Superior temporal gyrus (tissue), 1 donor: Measurements from ENCODE around the gene SEC14L5.
"Not testable (repeated sequence)": the region's sequence is repeated elsewhere in the genome, so short reads cannot be mapped to it uniquely, and the experiment has no call there.

Experiments used
- DNase-seq: peaks from one replicate; pipeline ENCODE4 v3.0.0-alpha.2; 2016; ENCODE audit errors: extremely low spot score

Gene SEC14L5

DNA sequence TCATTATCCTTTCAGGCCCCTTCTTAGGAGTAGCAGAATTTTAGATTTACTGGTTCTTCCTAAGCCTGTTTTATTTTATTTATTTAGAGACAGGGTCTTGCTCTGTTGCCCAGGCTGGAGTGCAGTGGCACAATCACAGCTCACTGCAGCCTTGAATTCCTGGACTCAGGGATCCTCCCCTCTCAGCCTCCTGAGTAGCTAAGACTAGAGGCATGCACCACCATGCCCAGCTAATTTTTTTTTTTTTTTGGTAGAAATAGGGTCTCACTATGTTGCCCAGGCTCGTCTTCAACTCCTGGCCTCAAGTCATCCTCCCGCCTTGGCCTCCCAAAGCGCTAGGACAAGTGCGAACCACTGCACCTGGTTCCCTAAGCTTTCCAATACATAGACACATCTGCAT is 28.5 kb upstream of the SEC14L5 start:
- not testable (repeated sequence) for DNase-seq

GRCh38 chr16:4931381-4931780 is 26.7 kb upstream of the SEC14L5 start:
- DNase-seq, result no peak

GRCh38 chr16:4933433-4933832 is 24.7 kb upstream of the SEC14L5 start:
- no peak for DNase-seq

- no peak for DNase-seq
These were observed 24.2 kb upstream of the SEC14L5 start for GRCh38 chr16:4933871-4934395.

- no peak for DNase-seq
These were observed 23.5 kb upstream of the SEC14L5 start for GRCh38 chr16:4934591-4934990.

- DNase-seq, result no peak
These were observed 22.8 kb upstream of the SEC14L5 start for GRCh38 chr16:4935241-4935855.

DNA sequence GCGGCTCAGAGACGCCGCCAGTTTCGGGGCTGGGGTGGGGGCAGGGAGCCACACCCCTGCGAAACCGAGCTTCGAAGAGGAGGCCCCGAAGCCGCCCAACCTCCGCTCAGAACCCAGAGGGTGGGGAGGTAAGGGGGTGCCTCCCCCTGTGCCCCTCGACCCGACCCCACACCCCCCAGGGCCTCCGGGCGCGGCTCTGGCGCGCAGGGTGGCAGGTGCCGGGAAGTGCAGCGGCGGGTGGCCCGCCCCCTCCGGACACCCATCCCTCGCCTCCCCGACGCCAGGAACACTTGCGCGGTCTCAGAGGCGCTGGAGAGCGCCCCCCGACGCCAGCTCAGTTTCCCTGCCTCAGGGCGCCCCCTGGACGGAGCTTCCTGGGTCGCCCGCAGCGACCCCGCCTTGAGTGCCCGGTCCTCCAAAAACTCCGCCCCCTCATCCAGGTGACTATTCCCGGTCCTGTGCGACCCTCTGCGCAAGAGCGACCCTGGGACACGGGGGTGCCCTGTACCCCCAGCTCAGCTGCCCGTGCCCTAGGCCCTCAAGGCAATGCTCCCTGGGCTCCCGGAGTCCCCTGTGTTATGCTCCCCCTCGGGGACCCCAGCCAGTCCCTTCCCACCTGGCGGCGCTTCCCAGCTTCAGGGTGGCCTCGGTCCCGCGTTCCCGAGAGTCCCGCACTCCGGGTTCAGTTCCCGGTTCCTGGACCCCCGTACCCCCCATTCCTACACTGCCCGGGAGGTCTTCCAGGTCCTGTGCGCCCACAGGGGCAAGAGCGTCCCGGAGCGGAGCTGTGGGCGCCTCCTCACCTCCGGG is 21.7 kb upstream of the SEC14L5 start:
- DNase-seq, result no peak

- no peak for DNase-seq
These were observed 20.9 kb upstream of the SEC14L5 start, which contains the start of gene PPL for GRCh38 chr16:4936991-4937781. PPL (minus strand) TSS chr16:4937148; CDS start chr16:4937045, 103 bp downstream.

GRCh38 chr16:4937782-4938682 is 20.1 kb upstream of the SEC14L5 start:
- no peak for DNase-seq

DNA sequence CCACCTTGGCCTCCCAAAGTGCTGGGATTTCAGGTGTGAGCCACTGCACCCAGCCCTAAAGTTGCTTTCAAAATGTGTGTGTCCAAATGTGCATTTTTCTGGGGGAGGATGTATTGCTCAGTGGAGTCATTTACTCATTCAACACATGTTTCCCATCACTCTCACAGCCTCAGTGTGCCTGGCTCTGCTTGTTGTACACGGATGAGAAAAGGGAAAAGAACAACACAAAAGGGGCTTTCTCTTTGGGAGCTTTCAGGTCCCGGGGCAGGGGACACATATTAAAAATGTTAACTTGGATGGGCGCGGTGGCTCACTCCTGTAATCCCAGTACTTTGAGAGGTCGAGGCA is 19.5 kb upstream of the SEC14L5 start:
- no peak for DNase-seq

DNA sequence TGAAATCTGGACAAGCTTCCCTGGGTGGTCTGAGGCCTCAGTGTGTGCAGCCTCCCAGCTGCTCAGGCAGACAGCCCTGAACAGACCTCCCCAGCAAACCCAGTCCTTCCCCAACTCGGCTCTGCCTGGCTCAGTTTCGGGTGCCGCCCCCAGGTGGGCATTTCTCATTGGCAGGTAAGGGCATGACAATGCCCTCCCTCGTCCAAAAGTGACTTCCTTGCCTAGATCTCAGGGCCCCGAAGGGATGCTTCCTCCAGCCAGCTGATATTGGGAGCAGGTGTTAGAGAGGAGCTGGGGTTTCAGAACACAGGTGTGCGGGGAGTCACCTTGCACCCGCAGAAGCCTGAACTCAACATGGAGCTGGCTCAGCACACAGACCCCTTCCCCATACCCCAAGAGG is 17.4 kb upstream of the SEC14L5 start:
- no peak for DNase-seq

DNA sequence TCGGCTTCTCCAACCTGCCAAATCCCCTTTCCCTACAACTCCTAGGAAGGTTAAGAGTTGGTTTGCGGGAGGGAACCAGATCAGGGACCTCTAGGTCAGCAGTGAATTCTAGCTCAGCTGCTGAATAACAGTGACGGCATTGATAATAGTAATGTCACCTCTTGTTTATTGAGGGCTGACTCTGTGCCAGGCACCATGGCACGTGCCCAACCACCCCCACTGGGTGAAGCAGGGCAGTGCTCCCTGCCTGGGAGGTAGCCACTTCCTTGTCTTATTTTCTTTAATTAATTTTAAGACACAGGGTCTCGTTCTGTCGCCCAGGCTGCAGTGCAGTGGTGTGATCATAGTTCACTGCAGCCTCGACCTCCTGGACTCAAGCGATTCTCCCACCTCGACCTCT is 15.6 kb upstream of the SEC14L5 start:
- no peak for DNase-seq

DNA sequence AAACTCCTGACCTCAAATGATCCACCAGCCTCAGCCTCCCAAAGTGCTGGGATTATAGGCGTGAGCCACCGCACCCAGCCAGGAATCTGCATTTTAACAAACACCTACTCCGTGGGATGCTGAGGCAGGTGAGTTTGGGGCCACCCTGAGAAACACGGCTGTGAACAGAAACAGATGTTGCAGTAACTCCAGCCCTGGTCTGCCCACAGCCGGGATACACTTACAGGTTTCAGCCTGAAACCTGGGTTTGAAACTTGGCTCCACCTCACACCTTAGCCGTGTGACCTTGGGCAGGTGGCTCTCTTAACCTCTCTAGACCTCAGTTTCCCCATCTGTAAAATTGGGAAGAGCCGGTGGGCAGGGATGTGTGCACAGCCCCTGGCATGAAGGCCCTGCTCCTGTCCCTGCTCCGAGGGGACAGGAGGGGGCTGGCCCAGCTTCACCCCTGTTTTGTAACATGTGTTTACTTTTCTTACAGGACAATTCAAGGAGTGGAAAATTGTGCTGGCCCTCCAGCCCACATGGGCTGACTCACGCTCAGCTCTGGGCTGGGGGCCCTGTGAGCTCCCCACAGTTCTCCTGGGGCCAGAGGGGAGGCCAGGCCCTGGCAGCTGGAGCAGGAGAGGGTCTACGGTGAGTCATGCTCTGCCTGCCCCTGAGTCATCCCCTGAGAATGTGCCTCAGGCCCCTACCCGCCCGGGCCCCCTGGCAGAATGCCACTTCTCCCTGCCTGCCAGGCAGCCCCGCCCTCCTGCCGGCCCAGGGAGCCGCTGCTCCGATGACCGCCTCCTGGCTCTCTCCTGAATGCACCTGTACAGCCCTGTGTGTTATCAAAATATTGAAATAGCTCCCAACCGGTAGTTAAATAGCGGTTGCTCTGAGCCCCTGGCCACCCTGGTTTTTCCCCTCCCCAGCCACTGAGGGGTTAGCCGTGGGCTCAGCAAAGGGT is 13.5 kb upstream of the SEC14L5 start:
- no peak for DNase-seq

DNA sequence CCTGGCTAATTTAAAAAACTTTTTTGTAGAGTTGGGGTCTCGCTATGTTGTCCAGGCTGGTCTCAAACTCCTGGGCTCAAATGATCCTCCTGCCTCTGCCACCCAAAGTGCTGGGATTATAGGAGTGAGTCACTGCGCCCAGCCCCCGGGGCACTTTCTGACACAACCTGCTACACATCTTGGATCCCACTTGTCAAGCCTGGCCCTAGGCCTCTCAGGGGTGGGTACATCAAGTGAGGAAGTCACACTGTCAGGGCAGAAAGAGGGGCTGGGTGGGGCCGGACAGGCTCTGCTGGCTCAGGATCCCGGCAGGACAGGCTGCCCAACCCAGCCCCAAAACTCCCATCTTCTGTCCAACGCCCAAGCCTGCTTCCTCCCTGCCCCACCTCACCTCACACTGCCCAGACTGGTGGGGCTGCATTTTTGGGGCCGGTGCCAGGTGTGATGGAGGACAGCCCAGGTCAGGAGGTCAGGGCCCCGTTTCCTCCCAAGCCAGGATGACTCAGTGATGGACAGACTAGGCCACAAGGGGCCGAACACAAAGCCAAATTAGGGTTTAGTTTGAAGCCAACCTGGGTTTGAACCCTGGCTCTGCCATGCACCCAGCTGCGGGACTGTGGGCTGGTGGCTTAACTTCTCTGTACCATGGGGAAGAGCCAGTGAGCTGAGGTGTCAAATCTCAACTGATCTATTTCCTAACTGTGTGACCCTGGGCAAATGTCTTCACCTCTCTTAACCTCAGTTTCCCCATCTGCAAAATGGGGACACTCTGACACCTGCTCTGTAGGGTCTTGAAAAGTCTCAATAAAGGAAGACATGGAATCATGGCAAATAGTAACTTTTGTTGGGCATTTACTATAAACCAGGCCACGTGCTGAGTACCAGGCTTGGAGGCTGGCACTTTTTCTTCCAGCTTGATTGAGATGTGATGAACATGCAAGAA is 12.3 kb upstream of the SEC14L5 start:
- DNase-seq, result no peak

GRCh38 chr16:4946917-4947316 is 11.2 kb upstream of the SEC14L5 start:
- DNase-seq, result no peak

- DNase-seq, result no peak
These were observed 10.2 kb upstream of the SEC14L5 start for GRCh38 chr16:4947722-4948503.

GRCh38 chr16:4948903-4949766 is 9.0 kb upstream of the SEC14L5 start:
- no peak for DNase-seq
